ENCODE measurements around the gene RFNG.

RFNG gene

GRCh38 chr17:82077617-82078358 lies 26.2 kb upstream of the RFNG start:
- no peak for DNase-seq (ENCODE audit: low read depth, low spot score)

GRCh38 chr17:82076785-82077591 lies 25.4 kb upstream of the RFNG start:
- DNase-seq (ENCODE audit: low read depth, low spot score), result no peak

- DNase-seq (ENCODE audit: low read depth, low spot score), result no peak
Observed at GRCh38 chr17:82076018-82076784, 24.6 kb upstream of the RFNG start.

GRCh38 chr17:82073446-82073845 lies 21.8 kb upstream of the RFNG start:
- no peak for DNase-seq (ENCODE audit: low read depth, low spot score)

- DNase-seq (ENCODE audit: low read depth, low spot score), result no peak
Observed at GRCh38 chr17:82072827-82073226, 21.2 kb upstream of the RFNG start.

GRCh38 chr17:82070611-82071010 lies 19.0 kb upstream of the RFNG start:
- no peak for DNase-seq (ENCODE audit: low read depth, low spot score)

GRCh38 chr17:82065638-82066303 lies 14.2 kb upstream of the RFNG start, which contains the start of gene DUS1L:
TSS of gene DUS1L (minus strand) at chr17:82065804. CDS start at chr17:82065059, 745 bp downstream.
- DNase-seq (ENCODE audit: low read depth, low spot score), result no peak

- no peak for DNase-seq (ENCODE audit: low read depth, low spot score)
Observed at GRCh38 chr17:82065193-82065637, 13.6 kb upstream of the RFNG start.

GRCh38 chr17:82064433-82065192 lies 13.0 kb upstream of the RFNG start:
- no peak for DNase-seq (ENCODE audit: low read depth, low spot score)

GRCh38 chr17:82063424-82064415 lies 12.1 kb upstream of the RFNG start:
- DNase-seq (ENCODE audit: low read depth, low spot score), result no peak

- DNase-seq (ENCODE audit: low read depth, low spot score), result no peak
Observed at GRCh38 chr17:82062984-82063368, 11.4 kb upstream of the RFNG start.

- DNase-seq (ENCODE audit: low read depth, low spot score), result no peak
Observed at GRCh38 chr17:82062076-82062983, 10.7 kb upstream of the RFNG start.

GRCh38 chr17:82061047-82061925 lies 9.7 kb upstream of the RFNG start:
- no peak for DNase-seq (ENCODE audit: low read depth, low spot score)

- DNase-seq (ENCODE audit: low read depth, low spot score), result no peak
Observed at GRCh38 chr17:82060614-82061013, 9.0 kb upstream of the RFNG start.

GRCh38 chr17:82060001-82060380 lies 8.4 kb upstream of the RFNG start:
- DNase-seq (ENCODE audit: low read depth, low spot score), result no peak

GRCh38 chr17:82059272-82060000 lies 7.8 kb upstream of the RFNG start:
- DNase-seq (ENCODE audit: low read depth, low spot score), result no peak

- no peak for DNase-seq (ENCODE audit: low read depth, low spot score)
Observed at GRCh38 chr17:82058855-82059249, 7.2 kb upstream of the RFNG start.

All from iPS DF 19.7 (cell line).